ENCODE results near the gene TCTN1.
A peak's percentile ranks its signal among the peaks of the same experiment; 100 is the strongest.
"Not testable (repeated sequence)": the region's sequence is repeated elsewhere in the genome, so short reads cannot be mapped to it uniquely, and the experiment has no call there.

Gene TCTN1

GRCh38 chr12:110579535-110580253, 34.2 kb upstream of the TCTN1 start:
- TF ChIP-seq, protein P1, sequence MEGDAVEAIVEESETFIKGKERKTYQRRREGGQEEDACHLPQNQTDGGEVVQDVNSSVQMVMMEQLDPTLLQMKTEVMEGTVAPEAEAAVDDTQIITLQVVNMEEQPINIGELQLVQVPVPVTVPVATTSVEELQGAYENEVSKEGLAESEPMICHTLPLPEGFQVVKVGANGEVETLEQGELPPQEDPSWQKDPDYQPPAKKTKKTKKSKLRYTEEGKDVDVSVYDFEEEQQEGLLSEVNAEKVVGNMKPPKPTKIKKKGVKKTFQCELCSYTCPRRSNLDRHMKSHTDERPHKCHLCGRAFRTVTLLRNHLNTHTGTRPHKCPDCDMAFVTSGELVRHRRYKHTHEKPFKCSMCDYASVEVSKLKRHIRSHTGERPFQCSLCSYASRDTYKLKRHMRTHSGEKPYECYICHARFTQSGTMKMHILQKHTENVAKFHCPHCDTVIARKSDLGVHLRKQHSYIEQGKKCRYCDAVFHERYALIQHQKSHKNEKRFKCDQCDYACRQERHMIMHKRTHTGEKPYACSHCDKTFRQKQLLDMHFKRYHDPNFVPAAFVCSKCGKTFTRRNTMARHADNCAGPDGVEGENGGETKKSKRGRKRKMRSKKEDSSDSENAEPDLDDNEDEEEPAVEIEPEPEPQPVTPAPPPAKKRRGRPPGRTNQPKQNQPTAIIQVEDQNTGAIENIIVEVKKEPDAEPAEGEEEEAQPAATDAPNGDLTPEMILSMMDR (IDR thresholded peaks at IDR 0.05; ENCODE audit: unreplicated experiment in 3 of 3), result no peak
- Mint-ChIP-seq H3K36me3 (ENCODE audit: low read depth) (peaks cover 5% of the 10 kb centered on the region), H3K27ac (no peak overlapping the region), H3K4me3 (peak overlapping the region in 2 of 3 experiments; percentile 46 to 60), H3K4me1 (peaks cover 46% of the 10 kb centered on the region), H3K9me3 (no peaks in the 10 kb centered on the region), H3K27me3 (ENCODE audit: low read depth) (no peaks in the 10 kb centered on the region)

DNA sequence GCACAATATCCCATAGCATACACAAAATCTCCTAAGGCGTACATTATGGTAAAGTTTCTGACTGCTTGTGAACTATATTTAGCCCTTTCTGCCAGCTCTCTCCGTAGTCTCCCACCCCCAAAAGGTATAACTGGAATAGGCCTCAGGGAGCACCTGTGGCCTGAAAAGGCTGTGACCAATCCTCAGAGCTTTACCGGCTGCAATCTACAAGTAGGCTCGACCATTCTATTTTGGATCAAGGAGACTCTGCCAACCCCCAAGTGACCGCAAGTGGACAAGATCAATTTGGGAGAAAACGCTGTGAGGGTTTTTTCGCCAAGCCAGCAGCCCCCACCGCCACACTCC, 32.0 kb upstream of the TCTN1 start:
- Mint-ChIP-seq H3K4me1 (peaks cover 45% of the 10 kb centered on the region), H3K9me3 (no peaks in the 10 kb centered on the region), H3K4me3 (peak overlapping the region; percentile 88 to 94 (median 92)), H3K27me3 (ENCODE audit: low read depth) (no peaks in the 10 kb centered on the region), H3K36me3 (ENCODE audit: low read depth) (peaks cover 5% of the 10 kb centered on the region), H3K27ac (peak overlapping the region; percentile 45 to 87 (median 72))
- TF ChIP-seq, protein P1 (IDR thresholded peaks at IDR 0.05; ENCODE audit: unreplicated experiment in 3 of 3), result no peak

GRCh38 chr12:110582276-110583136, 31.4 kb upstream of the TCTN1 start:
- Mint-ChIP-seq H3K36me3 (ENCODE audit: low read depth) (peaks cover 5% of the 10 kb centered on the region), H3K4me3 (peak overlapping the region; percentile 88 to 94 (median 92)), H3K27ac (peak overlapping the region; percentile 45 to 87 (median 72)), H3K27me3 (ENCODE audit: low read depth) (no peaks in the 10 kb centered on the region), H3K9me3 (no peaks in the 10 kb centered on the region), H3K4me1 (peaks cover 44% of the 10 kb centered on the region)
- TF ChIP-seq, protein P1 (IDR thresholded peaks at IDR 0.05; ENCODE audit: unreplicated experiment in 3 of 3), result no peak

GRCh38 chr12:110583137-110584059, 30.5 kb upstream of the TCTN1 start, which contains the start of gene PPTC7:
PPTC7 (minus strand) TSS chr12:110583318; CDS start chr12:110583031, 287 bp downstream.
- peaks cover 5% of the 10 kb centered on the region for H3K36me3 Mint-ChIP-seq (ENCODE audit: low read depth)
- H3K9me3 Mint-ChIP-seq, result no peaks in the 10 kb centered on the region
- peak within 1 kb of the TSS; percentile 88 to 94 (median 92) for H3K4me3 Mint-ChIP-seq
- TF ChIP-seq, protein P1 (IDR thresholded peaks at IDR 0.05; ENCODE audit: unreplicated experiment in 3 of 3), result no peak
- H3K27me3 Mint-ChIP-seq (ENCODE audit: low read depth), result no peaks in the 10 kb centered on the region
- H3K27ac Mint-ChIP-seq, result peak within 1 kb of the TSS; percentile 80 to 96 (median 96)
- H3K4me1 Mint-ChIP-seq, result peaks cover 35% of the 10 kb centered on the region

- Mint-ChIP-seq H3K9me3 (no peaks in the 10 kb centered on the region), H3K36me3 (ENCODE audit: low read depth) (peaks cover 5% of the 10 kb centered on the region), H3K4me1 (peaks cover 34% of the 10 kb centered on the region), H3K27me3 (ENCODE audit: low read depth) (peaks cover 7% of the 10 kb centered on the region), H3K4me3 (peak overlapping the region in 2 of 3 experiments; percentile 28 to 53), H3K27ac (peak overlapping the region in 2 of 3 experiments; percentile 24 to 43)
- TF ChIP-seq, protein P1 (IDR thresholded peaks at IDR 0.05; ENCODE audit: unreplicated experiment in 3 of 3), result no peak
Observed at GRCh38 chr12:110585231-110585799, 28.6 kb upstream of the TCTN1 start.

DNA sequence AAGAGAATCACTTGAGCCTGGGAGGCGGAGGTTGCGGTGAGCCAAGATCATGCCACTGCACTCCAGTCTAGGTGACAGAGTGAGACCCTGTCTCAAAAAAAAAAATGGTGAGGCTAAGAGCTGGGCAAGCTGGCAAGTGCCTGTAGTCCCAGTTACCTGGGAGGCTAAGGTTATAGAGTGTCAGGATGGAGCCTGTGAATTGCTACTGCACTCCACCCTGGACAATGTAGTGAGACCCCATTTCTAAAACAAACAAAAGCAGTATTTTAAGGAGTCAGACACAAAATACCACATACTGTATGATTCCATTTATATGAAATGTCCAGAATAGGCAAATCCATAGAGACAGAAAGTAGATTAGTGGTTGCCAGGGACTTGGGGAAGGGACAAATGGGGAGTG, 26.8 kb upstream of the TCTN1 start:
- H3K27me3 Mint-ChIP-seq (ENCODE audit: low read depth); H3K9me3 Mint-ChIP-seq; H3K4me3 Mint-ChIP-seq; H3K27ac Mint-ChIP-seq; H3K36me3 Mint-ChIP-seq (ENCODE audit: low read depth): not testable (repeated sequence)
- peaks cover 35% of the 10 kb centered on the region for H3K4me1 Mint-ChIP-seq
